Stimulated activated naive CD8-positive, alpha-beta T cell treated with anti-CD3 and anti-CD28 coated beads, Interleukin-15, Interleukin-2, amounts not matched to agents 100 U/mL and 50 U/mL, for 24 hours (primary cell): ENCODE measurements around the gene AGXT2.
A peak's percentile ranks its signal among the peaks of the same experiment; 100 is the strongest.
"Not testable (repeated sequence)": the region's sequence is repeated elsewhere in the genome, so short reads cannot be mapped to it uniquely, and the experiment has no call there.

Experiments
- ATAC-seq: fragments of 150-1000 bp; cut with Tn5 transposase; one replicate; pipeline ENCODE4 v1.10.0; 2021
- DNase-seq: peaks from one replicate; pipeline ENCODE4 v3.0.0; 2021

Gene AGXT2

DNA sequence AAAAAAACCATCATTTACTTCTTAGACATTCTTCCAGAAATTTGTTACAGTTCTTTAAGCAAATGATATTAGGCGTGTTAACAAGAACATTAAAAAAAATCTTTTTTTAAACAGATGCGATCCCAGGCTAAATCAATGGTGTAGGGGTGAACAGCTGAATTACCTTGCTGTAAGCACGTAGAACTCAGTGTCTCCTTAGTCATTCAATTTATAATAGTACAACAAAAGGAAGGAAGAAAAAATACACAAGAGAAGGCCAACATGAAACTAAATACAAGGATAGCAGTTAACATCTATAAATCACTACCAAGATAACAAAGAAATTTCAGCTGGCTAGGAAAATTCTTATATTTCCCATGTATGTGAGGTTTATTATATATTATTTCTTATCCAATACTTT, 35.4 kb downstream of the AGXT2 start:
- DNase-seq (no peak), ATAC-seq (no peak)

GRCh38 chr5:35010676-35011075, 37.1 kb downstream of the AGXT2 start:
- ATAC-seq (no peak), DNase-seq (no peak)

- ATAC-seq = no peak
- DNase-seq = no peak
These were observed 38.1 kb downstream of the AGXT2 start for GRCh38 chr5:35009657-35010056.

DNA sequence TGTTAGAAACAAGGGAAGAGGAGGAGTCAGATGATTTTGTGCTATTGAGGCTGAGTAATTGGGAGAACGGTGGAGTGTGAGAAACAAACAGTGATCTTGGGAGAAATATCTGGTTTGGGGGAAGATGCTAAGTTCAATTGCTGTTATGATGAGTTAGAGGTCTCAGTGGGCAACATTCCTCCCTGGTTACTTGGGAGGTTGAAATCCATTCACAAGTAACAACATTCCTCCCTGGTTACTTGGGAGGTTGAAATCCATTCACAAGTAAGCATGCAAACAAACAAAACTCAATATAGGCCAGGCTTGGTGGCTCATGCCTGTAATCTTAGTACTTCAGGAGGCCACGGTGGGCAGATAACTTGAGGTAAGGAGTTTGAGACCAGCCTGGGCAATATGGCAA, 38.7 kb downstream of the AGXT2 start:
- ATAC-seq = no peak

GRCh38 chr5:35004771-35005170, 43.0 kb downstream of the AGXT2 start:
- ATAC-seq = no peak

More for the DNA sequence above, 38.7 kb downstream of the AGXT2 start:
- no peak for DNase-seq

DNA sequence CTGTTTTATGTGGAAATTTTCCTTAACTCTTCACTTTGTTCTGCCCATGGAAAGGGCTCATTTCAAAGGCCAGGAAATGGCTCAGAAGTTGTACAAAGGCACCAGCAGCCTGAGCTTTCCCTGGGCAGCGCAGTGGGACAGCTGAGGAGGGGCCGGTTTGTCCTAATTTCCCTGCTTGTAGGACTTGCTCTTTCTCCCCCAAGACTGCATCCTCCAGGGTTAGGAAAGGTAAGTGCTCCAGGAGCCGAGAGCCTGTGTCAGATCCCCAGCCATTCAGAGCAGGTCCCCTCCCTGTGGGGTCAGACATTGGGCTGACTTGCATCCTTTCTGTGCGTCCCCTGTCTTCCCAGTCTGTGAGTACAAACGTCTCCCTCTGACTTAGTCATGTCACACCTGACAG, 43.5 kb downstream of the AGXT2 start:
- ATAC-seq = no peak
- DNase-seq = no peak

More at GRCh38 chr5:35004771-35005170, 43.0 kb downstream of the AGXT2 start:
- DNase-seq = no peak

- DNase-seq (peak; percentile 73), ATAC-seq (peak; percentile 46)
These were observed 44.5 kb downstream of the AGXT2 start for GRCh38 chr5:35003018-35003957.

DNA sequence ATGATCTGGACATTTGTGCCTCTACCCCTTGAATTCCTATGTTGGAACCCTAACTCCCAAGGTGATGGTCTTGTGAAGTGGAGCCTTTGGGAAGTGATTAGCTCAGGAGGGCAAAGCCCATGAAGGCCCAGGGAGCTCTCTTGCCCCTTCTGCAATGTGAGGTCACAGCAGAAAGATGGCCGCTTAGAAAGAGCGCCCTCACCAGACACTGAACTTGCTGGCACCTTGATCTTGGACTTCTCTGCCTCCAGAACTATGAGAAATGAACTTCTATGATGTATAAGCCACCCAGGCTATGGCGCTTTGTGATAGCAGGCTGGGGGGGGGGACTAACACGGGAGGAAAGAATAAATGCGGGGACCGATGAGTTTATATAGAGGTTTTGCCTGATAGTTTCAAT, 45.3 kb downstream of the AGXT2 start:
- ATAC-seq = no peak
- DNase-seq = no peak

DNA sequence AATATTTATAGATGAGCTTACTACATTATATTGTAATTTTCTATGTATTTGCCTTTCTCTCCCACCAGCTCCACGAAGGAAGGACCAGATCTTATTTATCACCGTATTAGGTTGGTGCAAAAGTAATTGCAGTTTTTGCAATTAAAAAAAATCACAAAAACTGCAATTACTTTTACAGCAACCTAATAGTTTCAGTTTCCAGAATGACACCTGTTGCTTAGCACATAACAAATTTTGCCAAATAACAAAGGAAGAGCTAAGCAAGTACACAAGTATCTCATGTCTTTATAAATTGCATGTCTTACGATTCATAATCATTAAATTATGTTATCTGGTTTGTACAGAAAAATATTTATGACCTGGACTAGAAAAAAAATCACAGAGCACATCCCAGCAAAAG, 45.9 kb downstream of the AGXT2 start:
- DNase-seq (no peak), ATAC-seq (no peak)

DNA sequence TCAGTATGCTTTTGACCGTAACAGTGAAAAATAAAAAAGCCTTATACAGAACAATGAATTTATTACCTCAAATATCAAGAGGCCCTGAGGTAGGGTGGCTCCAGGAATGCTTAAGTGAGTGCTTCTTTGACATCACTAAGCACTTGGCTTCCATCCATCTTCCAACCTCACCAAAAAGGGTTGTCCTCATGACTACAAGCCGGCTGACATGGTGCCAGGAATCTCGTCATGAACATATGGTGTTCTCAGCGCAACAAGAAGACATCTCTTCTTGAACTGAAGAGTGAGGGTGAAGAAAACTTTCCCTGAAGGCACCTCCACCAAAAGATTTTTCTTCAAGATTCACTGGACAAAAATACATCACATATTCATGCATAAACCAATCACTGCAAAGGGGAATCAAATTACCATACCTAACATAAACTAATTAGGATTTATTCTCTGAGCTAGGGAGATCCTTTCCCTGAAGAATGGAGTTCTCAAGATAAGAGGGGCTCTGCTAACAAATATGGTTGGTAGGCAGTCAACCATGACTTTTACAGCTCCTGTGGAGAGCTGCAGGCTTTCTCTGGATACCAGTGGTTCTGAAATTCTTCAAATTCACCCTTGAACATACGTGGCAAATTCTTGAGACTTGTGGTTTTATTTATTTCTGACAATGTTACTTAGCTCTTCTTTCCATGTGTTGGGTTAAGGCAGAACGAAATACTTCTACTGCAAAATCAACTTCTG, 49.5 kb downstream of the AGXT2 start:
- no peak for DNase-seq
- ATAC-seq = no peak

DNA sequence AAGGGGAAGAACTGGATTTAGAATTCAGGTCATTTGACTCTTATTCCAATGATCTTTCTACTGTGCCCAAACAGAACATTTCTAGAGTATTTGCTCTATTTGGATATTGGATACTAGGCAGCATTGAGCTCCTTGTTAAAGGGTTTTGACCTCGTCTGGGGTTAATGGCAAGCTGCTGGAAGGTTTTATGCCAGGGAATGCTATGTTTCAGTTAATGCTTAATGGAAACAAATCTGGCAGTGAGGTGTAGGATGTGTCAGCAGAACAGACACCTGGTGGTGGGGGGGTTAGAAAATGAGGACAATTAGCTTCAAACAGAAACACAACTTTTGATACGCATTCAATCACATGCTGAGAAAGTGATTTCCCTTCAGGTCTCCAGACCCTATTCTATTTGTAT, 51.5 kb downstream of the AGXT2 start:
- DNase-seq = no peak
- no peak for ATAC-seq

GRCh38 chr5:34993951-34994350, 53.8 kb downstream of the AGXT2 start:
- DNase-seq = no peak
- ATAC-seq = no peak

DNA sequence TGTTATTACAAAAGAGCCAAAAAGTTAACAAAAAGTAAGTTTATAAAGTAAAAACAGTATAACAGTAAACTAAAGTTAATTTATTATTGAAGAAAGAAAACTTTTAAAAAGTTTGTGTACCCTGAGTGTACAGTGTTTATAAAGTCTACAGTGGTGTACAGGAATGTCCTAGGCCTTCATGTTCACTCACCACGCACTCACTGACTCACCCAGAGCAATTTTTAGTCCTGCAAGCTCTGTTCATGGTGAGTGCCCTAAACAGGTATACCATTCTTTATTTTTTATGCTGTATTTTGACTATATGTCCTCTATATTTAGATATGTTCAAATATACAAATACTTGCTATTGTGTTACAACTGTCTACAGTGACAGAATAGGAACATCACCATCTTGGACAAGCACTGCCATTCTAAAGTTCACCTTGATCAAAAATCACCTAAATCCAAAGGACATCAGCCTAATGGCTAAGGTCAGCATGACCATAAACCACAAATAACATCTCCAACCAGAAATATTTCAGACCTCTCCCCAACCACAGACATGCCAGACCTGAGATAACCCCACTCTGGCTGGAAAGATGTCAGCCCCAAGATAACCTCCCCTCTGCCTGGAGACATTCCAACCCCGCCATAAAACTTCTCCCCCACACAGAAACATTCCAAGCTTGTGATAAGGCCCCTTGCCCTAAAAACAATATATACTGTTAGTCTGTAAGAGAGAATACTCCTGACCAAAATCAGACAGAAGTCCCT, 56.1 kb downstream of the AGXT2 start:
- ATAC-seq = no peak
- no peak for DNase-seq

DNA sequence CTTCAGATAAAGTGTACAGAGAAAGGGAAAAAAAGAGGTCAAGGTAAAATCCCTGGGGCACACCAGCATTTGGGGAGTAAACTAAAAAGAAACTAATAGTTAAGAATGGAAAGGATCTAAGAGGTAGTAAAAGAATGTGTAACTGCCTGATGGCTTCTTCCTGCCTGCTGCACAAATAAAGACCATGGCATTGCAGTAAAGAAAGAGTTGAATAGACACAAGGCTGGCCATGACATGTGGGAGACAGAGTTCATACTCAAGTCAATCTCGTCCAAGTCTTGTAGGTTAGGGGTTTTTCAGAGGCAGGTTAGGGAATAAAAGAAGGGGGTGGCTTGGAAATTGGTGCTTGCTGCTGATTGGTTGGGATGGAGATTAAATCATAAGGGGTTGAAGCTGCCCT, 60.8 kb downstream of the AGXT2 start:
- DNase-seq (no peak), ATAC-seq (no peak)

DNA sequence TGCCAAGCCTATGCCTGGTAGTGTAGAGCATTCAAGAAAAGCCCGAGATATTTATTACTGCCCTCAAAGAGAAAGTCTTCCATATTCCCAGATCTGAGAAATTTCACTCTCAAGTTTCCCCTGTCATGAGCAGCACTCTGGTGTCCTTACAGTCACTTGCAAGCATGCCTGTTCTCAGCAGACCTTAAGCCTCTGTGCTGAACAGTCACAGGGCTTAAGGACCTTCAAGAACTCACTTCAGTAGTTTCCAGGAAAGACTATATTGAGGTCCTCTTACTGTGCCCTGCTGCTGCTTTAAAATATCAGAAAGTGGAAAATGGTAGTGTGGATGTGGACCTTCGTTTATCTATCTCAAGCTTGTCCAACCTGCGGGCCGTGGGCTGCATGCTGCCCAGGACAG, 64.9 kb downstream of the AGXT2 start:
- DNase-seq (no peak), ATAC-seq (no peak)

DNA sequence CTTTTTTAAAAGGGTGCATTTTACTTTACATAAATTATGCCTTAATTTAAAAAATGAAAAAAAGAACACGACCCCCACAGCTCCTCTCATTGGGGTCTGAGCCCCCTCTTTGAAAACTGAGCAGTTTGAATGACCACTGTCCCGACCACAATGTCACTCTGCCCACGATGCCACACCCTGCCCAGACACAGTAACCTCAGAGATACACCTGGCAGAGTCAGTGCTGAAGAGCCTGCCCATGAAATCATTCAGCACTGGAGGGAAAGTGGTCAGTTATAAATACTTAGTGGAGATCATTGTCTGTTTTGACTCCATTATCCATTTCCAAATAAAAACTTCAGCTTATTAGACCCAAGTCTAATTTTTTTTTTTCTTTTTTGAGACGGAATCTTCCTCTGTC, 69.1 kb downstream of the AGXT2 start:
- no peak for DNase-seq
- ATAC-seq = no peak

DNA sequence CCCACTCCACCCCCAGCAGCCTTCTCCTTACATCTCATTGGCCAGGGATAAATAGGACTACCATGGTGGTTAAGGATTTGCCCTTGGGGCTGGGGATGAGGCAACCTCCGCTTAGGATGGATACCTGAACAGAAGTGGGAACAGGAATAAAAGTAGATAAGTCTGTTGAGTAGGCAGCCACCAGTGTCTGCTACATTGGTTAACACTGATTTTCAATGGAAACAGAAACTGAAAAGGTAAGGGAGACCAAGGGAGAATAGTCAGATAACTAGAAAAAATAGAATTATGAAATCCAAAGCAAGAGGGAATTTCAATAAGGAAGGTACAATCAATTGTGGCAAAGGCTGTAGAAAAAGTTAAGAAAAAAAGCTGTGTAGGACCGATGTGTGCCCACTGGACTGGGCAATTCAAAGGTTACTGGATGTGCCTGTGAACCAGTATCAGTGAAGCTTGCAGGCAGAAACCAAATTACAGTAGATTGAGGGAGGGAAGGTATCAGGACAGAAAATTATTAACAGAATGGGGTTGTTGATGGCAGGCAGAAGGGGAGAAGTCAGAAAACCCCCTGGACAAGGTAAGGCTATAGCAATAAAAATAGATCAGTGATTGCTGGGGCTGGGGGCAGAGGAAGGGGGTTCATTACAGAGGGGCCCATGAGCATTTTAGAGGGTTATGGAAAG, 69.7 kb downstream of the AGXT2 start:
- DNase-seq (no peak), ATAC-seq (no peak)

DNA sequence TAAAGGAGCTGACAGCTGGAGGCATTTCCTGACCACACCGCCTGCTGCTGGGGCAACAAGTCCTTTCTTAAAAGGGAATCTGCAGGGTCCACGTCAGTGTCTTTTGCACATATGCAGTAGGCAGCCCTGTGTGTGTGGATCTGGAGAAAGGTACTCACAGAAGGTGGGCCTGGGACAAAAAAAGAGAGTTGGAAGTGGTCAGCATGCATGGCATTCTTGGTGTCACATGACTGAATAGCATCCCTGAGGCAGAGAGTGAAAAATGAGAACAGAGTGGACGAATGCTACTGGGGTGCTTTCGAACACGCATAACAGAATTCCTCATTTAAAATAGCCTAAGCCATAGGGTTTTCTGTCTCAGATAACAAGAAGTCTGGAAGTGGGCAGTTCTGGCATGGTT, 71.4 kb downstream of the AGXT2 start:
- no peak for ATAC-seq
- no peak for DNase-seq

DNA sequence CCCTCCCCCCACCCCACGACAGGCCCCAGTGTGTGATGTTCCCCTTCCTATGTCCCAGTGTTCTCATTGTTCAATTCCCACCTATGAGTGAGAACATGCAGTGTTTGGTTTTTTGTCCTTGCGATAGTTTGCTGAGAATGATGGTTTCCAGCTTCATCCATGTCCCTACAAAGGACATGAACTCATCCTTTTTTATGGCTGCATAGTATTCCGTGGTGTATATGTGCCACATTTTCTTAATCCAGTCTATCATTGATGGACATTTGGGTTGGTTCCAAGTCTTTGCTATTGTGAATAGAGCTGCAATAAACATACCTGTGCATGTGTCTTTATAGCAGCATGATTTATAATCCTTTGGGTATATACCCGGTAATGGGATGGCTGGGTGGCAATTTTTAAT, 76.1 kb downstream of the AGXT2 start:
- ATAC-seq, DNase-seq: not testable (repeated sequence)

DNA sequence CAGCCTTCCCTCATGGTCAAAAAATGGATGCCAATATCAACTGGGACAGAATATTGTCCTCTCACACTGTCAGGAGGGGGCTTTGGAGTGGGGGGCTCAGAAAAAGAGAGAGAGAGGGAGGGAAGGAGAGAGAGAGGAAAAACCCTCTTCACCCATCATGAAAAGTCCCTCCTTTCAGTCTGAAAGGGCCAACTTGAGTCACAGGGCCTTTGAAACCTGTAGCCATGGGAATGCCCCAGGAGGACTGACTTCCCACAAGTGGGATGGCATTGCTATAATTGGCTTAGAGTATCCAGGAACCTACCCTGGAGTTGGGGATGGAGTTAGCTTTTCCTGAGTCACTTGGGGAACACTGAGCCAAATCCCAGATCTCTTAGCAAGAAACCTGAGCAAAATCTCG, 77.2 kb downstream of the AGXT2 start:
- DNase-seq (no peak), ATAC-seq (no peak)

GRCh38 chr5:34968258-34968657, 79.5 kb downstream of the AGXT2 start:
- ATAC-seq (no peak), DNase-seq (no peak)

DNA sequence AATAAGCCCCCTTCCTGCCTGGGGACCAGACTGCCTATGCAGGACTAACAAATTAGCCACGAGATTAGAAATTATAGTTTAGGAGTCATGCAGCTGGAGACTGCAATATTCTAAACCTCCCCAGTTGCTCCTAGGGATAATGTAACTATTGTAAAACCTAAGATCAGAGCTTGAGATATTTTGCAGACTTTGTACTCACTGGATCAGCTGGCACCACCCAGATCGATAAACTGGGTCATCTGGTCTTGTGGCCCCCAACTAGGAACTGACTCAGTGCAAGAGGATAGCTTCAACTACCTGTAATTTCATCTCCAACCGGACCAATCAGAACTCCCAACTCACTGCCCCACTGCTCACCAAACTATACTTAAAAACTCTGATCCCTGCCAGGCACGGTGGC, 80.2 kb downstream of the AGXT2 start:
- ATAC-seq (no peak), DNase-seq (no peak)
